Hippocampal formation (tissue), 2 donors: ENCODE results near the gene GABRR1.

ENCODE experiments used
- DNase-seq, 2 donors: peaks; one replicate each; lab custom pipeline; 2025; lab: John Stamatoyannopoulos, UW

The GABRR1 gene

GRCh38 chr6:89215391-89215790, 1.8 kb downstream of the GABRR1 start:
- DNase-seq = no peak

DNA sequence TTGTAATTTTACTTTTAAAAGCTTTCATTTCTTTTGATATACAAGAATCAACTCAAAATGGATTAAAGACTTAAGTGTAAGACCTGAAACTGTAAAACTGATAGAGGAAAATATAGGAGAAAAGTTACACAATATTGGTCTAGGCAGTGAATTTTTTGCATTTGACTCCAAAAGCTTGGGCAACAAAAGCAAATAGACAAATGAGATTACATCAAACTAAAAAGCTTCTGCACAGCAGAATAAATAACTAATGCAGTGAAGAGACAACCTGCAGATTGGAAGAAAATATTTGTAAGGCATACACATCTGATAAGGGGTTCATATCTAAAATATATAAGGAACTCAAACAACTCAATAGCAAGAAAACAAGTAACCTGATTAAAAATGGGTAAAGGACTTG, 3.0 kb downstream of the GABRR1 start:
- no peak for DNase-seq

DNA sequence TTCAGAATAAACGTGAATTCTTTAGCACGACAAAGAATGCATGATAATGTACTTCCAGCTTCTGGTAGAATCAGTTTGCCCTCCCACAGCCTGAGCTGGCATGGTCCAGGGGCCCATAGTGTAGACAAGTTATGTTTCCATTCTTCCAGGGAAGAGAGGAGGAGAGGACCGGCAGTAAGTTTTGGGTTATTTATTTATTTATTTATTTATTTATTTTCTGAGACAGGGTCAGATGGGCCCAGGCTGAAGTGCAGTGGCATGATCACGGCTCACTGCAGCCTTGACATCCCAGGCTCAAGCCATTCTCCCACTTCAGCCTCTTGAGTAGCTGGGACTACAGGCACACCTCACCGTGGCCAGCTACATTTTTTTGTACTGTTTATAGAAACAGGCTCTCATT, 4.7 kb downstream of the GABRR1 start:
- DNase-seq = no peak

- DNase-seq = no peak
Observed at GRCh38 chr6:89209457-89209856, 7.7 kb downstream of the GABRR1 start.

- no peak for DNase-seq
Observed at GRCh38 chr6:89208551-89208950, 8.6 kb downstream of the GABRR1 start.

GRCh38 chr6:89205819-89206218, 11.3 kb downstream of the GABRR1 start:
- no peak for DNase-seq

DNA sequence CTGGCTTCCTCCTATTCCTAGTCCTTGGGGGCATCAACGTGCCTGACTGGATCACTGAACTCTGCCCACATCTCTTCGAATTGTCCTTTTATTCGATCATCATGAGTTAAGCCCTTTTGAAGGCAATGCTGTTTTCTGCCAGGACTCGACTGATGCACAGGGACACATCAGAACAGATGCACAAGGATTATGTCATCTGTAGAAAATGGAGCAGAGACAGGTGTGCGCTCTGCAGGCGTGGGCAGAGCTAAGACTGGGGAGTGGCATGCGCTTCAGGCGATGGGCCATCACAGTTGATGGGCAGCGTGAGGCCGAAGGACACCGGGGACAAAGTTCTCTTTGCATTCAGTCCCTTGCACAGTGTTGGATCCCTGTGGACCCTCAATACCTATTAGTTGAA, 13.1 kb downstream of the GABRR1 start:
- no peak for DNase-seq

DNA sequence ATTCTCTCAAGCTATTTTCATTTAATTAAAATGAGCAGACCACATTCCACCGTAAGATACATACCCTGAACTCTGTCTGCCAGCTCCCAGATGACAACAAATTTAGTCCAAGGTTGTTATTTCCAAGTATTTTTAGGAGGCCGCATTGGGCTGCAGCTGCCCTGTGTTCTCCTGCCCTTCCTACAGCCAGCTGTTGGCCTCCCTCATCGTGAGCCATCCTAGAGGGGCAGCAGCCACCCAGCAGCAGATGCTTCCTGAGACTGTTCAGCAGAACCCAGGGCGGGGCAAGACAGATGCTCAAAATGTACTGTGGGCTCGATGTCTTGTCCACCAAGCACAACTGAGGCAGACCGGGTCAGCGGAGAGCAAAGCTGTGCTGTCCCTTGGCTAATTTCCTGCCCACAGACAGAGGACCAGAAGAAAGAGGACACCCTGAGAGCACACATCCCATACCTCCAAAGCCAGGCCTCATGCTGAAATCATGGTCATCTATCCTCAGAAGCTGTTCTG, 16.4 kb downstream of the GABRR1 start:
- DNase-seq = no peak

DNA sequence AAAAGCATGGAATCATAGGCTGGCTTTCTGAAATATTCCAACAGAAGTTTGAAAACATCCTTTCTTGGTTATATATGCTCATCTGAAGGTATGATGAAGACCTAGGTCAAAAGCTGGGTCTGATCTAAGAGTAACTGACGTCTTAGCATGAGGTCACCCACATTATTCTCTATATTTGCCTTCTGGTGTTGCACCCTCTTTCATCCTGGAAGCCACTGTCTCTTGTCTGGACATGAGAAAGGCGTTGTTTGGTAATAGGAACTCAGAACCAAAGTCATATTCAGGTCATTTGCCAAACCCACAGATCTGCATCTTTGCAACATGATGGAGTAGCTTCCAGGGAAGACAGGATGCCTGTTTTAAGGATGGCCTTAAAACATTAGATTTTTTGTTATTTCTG, 17.6 kb downstream of the GABRR1 start:
- no peak for DNase-seq

DNA sequence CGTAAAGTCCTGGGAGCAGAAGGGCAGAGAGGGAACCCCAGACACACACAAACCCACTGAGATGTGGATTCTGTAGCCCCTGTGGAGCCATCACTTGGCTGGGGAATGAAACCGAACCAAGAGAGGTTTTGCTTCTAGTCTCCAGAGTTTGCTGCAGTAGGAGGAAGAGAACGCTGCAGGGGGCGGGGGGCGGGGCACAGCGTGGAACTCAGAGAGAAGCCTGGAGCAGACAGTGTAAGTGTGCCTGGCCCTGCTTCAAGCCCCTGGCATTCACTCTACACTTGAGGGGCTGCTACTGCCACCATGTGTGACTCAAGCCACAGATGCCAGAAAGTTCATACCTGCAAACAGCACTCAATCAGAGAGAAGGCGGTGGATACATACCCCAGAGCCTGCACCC, 18.9 kb downstream of the GABRR1 start:
- no peak for DNase-seq

DNA sequence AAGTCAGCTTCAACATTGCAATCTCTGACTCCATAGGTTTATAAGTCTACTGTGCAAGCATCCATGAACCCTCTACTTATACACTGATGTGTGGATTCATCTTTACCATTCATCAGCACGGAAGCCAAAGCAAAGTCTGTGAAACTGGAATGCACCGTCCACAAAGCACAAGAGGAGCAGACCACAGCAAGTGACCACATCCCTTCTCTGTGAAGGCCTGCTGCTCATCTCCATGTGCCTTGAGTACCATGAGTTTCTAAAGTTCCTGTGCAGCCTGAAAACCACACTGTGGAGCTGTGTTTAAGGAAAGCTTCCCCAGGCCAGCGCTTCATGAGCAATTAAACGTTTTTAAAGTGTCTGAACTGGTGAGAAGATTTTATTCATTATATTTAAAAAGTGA, 20.0 kb downstream of the GABRR1 start:
- DNase-seq = no peak

DNA sequence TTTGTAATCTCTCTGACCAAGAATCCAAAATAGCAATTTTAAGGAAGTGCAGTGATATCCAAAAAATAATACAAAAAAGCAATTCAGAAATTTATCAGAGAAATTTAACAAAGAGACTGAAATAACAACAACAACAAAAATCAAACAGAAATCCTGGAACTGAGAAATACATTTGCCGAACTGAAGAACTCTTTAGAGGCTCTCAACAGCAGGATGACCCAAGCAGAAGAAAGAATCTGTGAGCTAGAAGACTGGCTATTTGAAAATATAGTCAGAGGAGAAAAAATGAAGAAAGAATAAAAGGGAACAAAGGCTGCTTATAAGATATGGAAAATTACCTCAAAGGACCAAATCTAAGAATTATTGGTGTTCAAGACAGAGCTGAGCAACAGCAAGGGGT, 22.6 kb downstream of the GABRR1 start:
- DNase-seq = no peak

DNA sequence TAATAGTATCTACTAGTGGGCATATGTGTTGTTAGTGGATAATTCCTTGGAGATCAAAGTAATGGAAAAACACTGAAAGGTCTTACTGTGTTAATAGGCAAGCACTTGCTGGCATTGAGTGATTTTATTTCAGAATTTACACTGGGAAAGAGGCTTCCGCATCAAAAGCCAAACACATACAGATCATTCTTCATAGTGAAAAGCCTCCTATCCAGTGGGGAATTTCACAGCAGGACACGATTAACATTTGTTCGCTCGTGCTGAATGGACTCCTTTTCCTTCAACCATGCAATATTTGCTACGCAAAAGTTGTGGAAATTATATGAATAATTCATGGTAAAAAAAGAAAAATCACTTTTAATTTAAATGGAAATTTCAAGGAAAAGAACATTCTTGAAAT, 26.4 kb downstream of the GABRR1 start:
- DNase-seq = no peak

- DNase-seq = no peak
Observed at GRCh38 chr6:89187504-89187903, 29.7 kb downstream of the GABRR1 start.

DNA sequence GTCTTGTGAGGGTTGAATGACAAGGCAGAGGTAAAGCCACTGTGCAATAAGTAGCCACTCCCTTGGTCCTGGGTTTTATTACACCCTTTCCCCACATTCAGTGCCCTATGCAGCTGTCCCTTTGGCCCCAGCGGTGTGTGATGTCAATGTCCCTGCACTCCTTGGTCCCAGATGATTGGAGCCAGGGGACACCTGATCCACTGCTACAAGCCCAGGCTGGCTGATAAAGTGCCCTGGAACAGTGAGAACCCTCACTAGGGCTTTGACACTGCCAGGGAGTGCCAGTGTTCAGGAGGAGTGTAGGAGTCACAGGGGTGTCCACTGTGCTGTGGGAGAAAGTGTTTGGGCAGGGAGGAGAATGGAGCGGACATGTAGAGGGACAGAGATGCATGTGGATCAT, 30.4 kb downstream of the GABRR1 start:
- DNase-seq = no peak

- no peak for DNase-seq
Observed at GRCh38 chr6:89184344-89184743, 32.8 kb downstream of the GABRR1 start.

DNA sequence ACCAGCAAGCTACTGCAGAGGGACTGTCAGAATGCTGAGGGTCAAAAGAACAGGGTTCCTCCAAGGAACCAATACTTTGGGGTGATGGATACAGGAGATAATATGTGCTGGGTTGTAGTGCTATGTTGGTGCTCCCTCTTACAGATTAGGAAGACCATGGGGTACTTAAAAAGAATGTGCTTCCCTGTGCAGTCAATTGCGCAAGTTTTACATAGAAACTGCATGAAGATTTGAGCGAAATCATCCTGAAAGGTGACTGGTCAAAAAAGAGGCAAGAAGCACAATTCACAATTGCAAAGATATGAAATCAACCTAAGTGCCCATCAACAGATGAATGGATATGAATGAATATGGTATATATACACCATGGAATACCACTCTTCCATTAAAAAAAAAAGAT, 33.9 kb downstream of the GABRR1 start:
- DNase-seq = no peak

DNA sequence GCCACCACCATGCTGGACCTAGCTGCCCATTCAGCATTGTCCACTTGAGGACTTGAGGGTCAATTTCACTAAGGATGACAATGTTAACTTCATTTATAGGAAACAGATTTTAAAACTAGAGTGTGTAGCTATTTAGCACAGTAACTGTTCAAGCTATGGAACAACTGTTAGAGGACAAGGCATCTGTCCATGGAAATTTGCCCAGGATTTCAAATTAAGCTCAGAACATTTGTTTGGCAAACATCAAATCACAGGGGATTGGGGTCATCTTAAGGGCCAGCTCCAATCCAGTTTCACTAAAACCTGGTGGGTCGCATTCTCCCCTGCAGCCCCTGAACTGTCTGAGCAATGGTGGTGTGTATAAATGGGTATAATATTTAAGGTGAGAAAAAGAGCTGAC, 36.2 kb downstream of the GABRR1 start:
- DNase-seq = no peak

- DNase-seq = no peak
Observed at GRCh38 chr6:89180112-89180511, 37.0 kb downstream of the GABRR1 start.

DNA sequence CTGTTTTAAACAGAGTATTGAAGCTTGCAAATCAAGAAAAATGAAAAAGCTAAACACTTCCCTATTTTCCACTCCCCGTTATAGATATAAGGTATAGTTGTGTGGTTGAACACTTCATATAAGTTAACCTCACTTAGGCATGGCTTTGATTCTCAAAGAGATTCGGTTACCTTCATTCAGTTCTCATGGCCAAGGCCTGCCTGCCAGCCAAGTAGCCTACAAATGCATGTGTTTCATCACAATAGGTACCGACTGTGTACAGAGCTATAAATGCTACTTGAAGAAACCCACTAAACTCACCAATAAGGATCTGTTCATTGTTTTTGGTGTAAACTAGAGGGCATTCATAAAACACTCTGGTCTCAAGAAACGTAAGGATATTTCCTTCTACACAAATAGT, 43.5 kb downstream of the GABRR1 start:
- DNase-seq = no peak

DNA sequence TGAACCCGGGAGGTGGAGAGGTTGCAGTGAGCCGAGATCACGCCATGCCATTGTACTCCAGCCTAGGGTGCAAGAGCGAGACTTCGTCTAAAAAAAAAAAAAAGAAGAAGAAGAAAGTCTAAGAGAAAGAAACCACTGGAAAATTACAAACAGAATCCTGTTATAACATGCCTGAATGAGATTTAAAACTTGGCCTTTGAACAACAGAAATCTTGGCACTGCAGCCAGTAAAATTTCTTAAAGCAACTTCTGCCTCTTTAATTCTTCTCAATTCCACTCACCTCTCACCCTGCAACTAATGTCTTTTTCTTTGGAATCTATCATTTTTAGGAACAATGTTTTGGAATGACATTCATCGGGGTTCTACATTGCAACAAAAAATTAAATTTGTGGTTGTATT, 45.0 kb downstream of the GABRR1 start:
- DNase-seq = no peak

DNA sequence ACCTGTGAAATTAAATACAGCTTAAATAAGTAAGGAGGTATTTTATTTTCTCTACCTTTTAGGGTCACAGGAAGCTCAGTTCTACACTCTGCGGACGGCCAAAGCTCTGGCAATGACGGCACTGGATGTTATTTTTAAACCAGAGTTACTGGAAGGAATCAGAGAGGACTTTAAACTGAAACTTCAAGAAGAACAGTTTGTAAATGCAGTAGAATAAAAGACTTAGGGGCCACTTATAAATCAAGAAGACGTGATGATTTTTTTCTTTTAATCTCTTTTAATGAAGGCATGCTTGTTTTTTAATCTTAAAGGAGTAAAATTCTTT, 55.1 kb downstream of the GABRR1 start:
- no peak for DNase-seq

DNA sequence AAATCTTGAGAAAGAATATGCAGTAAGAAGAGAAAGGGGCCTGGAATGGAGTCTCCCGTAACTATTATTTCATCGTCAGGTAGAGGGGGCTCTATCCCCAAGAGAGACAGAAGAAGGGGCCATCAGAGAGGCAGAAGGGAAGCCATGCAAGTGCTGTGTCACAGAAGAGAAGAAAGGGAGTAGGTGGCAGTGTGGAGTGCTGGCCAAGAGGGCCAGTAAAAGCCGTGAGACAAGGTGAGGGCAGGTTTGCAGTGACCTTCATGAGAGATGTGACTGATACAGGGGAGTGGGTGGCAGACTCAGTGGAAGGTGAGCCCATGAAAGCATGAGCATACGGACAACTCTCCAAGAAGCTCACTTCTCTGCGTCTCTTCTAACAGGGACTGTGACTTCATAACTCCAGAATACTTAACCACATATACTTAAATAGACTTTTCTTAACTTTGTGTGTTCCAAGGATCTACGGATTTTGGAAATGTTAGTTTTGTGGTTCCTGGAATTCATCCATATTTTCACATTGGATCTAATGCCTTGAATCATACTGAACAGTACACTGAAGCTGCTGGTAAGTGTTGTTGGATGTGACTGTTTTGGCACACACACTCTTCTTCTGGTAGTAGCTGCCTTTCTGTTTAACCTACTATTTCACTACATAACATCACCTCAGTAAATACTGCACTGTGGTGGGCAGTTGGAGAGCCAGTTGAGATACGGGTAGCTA, 55.7 kb downstream of the GABRR1 start:
- DNase-seq = no peak

GRCh38 chr6:89160331-89161092, 56.6 kb downstream of the GABRR1 start:
- no peak for DNase-seq
